HepG2 (cell line): Measurements from ENCODE around the gene MED1. TPM values are rescaled to one million over a fixed set of nuclear protein-coding genes. Genes with fewer than 3 reads are reported as not detected.

ENCODE experiments used
- ARNT ChIP-seq: fragments of 450-650 bp; IDR thresholded peaks from 2 replicates; pipeline ENCODE4 v1.6.1; 2017
- HDAC1 ChIP-seq: sonication (generic); formaldehyde crosslinking; IDR thresholded peaks from 2 replicates; pipeline ENCODE4 v1.5.1; 2020; ENCODE audit warnings: mild to moderate bottlenecking, missing genetic modification reagents
- NBN ChIP-seq: fragments of 450-650 bp; conservative IDR thresholded peaks from 2 replicates; pipeline ENCODE4 v1.6.1; 2017
- TAF1 ChIP-seq: sonication (generic); formaldehyde crosslinking; IDR thresholded peaks from 2 replicates; pipeline ENCODE4 v1.4.0; 2020; ENCODE audit warnings: missing genetic modification reagents
- ZFY ChIP-seq: sonication (generic); formaldehyde crosslinking; IDR thresholded peaks from 2 replicates; pipeline ENCODE4 v1.4.0; 2020; ENCODE audit warnings: missing genetic modification reagents
- ZMYM3 ChIP-seq: sonication (generic); formaldehyde crosslinking; IDR thresholded peaks from 2 replicates; pipeline ENCODE4 v1.5.1; 2020; ENCODE audit warnings: mild to moderate bottlenecking, missing genetic modification reagents
- ZNF230 ChIP-seq: sonication (generic); formaldehyde crosslinking; IDR thresholded peaks from 2 replicates; pipeline ENCODE4 v1.4.0; 2020; ENCODE audit warnings: mild to moderate bottlenecking, missing genetic modification reagents
- ZNF780A ChIP-seq: sonication (generic); formaldehyde crosslinking; IDR thresholded peaks from 2 replicates; pipeline ENCODE4 v1.8.0; 2022; ENCODE audit warnings: mild to moderate bottlenecking, missing genetic modification reagents, moderate library complexity
- ZSCAN25 ChIP-seq: sonication (generic); formaldehyde crosslinking; IDR thresholded peaks from 2 replicates; pipeline ENCODE4 v1.8.0; 2022; ENCODE audit warnings: mild to moderate bottlenecking, missing genetic modification reagents
- polyA plus RNA-seq, 8 experiments: library from polyadenylated mRNA; depleted of rRNA in 3 of 8; stranded (reverse) in 7 of 8; unstranded in 1 of 8; fragments of >200 nt; fragmentation: Illumina TruSeq in 4 of 8; extraction: Trizol in 4 of 8; gene quantifications; 2 replicates each; pipeline versions ENCODE4 v1.2.1 to v1.2.3, GENCODE V29; 2011 to 2016; ENCODE audit warnings: low read depth in 4 of 8, missing spikeins in 1 of 8, mixed read lengths in 1 of 8; ENCODE audit not compliant: insufficient read depth in 1 of 8
- total RNA-seq, 5 experiments: library from RNA; depleted of rRNA; stranded (reverse); fragments of >200 nt; fragmentation: Illumina TruSeq; extraction: Trizol; gene quantifications; 2 replicates each; pipeline ENCODE4 v1.2.3, GENCODE V29; 2016; ENCODE audit warnings: low read depth in 1 of 5
- TF ChIP-seq, protein P1 (sequence below): sonication (generic); formaldehyde crosslinking; IDR thresholded peaks from 2 replicates; pipeline ENCODE4 v1.5.0; 2020; ENCODE audit warnings: mild to moderate bottlenecking, missing genetic modification reagents
- TF ChIP-seq, protein P2 (sequence below): sonication (generic); formaldehyde crosslinking; IDR thresholded peaks from 2 replicates; pipeline ENCODE4 v1.5.1; 2020; ENCODE audit warnings: mild to moderate bottlenecking, missing genetic modification reagents, moderate library complexity
- TF ChIP-seq, protein P3 (sequence below): sonication (generic); formaldehyde crosslinking; IDR thresholded peaks from one replicate; pipeline ENCODE4 v1.5.1; 2020; ENCODE audit warnings: mild to moderate bottlenecking, missing genetic modification reagents; ENCODE audit errors: not compliant biosample characterization
- TF ChIP-seq, protein P4 (sequence below): sonication (generic); formaldehyde crosslinking; IDR thresholded peaks from 2 replicates; pipeline ENCODE4 v1.9.0; 2022; ENCODE audit warnings: missing genetic modification reagents, mild to moderate bottlenecking, borderline replicate concordance
- TF ChIP-seq, protein P5 (sequence below): sonication (generic); formaldehyde crosslinking; IDR thresholded peaks from 2 replicates; pipeline ENCODE4 v1.5.1; 2020; ENCODE audit warnings: missing genetic modification reagents, mild to moderate bottlenecking, borderline replicate concordance

The MED1 gene
- total and polyA plus RNA-seq, 2 of the 13 experiments (the other 11 are each of a cell fraction or from before 2014, with no cell fraction given), result 37.5 to 40.1 TPM

DNA sequence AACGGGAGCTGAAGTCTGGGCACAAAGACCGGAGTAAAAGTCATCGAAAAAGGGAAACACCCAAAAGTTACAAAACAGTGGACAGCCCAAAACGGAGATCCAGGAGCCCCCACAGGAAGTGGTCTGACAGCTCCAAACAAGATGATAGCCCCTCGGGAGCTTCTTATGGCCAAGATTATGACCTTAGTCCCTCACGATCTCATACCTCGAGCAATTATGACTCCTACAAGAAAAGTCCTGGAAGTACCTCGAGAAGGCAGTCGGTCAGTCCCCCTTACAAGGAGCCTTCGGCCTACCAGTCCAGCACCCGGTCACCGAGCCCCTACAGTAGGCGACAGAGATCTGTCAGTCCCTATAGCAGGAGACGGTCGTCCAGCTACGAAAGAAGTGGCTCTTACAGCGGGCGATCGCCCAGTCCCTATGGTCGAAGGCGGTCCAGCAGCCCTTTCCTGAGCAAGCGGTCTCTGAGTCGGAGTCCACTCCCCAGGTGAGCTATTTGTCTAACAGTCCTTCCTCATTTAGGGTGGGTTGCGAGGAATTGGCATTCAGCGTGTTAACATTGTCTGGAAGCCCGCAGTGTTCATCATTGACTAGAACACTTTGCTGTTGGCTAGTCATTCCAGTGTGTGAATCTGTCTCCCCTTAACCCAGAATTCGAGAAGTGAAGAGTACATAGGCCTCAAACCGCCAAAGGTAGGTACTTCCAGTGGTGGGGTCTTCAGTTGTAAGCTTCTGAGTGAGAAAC, 11.7 kb upstream of the MED1 start (continued):
- TF ChIP-seq, protein P1, sequence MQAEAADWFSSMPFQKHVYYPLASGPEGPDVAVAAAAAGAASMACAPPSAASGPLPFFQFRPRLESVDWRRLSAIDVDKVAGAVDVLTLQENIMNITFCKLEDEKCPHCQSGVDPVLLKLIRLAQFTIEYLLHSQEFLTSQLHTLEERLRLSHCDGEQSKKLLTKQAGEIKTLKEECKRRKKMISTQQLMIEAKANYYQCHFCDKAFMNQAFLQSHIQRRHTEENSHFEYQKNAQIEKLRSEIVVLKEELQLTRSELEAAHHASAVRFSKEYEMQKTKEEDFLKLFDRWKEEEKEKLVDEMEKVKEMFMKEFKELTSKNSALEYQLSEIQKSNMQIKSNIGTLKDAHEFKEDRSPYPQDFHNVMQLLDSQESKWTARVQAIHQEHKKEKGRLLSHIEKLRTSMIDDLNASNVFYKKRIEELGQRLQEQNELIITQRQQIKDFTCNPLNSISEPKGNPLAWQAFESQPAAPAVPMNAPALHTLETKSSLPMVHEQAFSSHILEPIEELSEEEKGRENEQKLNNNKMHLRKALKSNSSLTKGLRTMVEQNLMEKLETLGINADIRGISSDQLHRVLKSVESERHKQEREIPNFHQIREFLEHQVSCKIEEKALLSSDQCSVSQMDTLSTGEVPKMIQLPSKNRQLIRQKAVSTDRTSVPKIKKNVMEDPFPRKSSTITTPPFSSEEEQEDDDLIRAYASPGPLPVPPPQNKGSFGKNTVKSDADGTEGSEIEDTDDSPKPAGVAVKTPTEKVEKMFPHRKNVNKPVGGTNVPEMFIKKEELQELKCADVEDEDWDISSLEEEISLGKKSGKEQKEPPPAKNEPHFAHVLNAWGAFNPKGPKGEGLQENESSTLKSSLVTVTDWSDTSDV (CRISPR knock-in tag), result no peak
- TF ChIP-seq HDAC1 (CRISPR knock-in tag) (peak; percentile 10; the same call in 1 of the 2 replicates), ARNT (no peak), TAF1 (0 out of 2 replicates have a peak, but pooled peaks have one; percentile 15), NBN (no peak), ZSCAN25 (CRISPR knock-in tag) (0 out of 2 replicates have a peak, but pooled peaks have one; percentile 29), ZFY (CRISPR knock-in tag) (no peak), ZNF780A (CRISPR knock-in tag) (no peak), ZNF230 (CRISPR knock-in tag) (peak; percentile 59; the same call in 1 of the 2 replicates), ZMYM3 (no peak)
- TF ChIP-seq, protein P2, sequence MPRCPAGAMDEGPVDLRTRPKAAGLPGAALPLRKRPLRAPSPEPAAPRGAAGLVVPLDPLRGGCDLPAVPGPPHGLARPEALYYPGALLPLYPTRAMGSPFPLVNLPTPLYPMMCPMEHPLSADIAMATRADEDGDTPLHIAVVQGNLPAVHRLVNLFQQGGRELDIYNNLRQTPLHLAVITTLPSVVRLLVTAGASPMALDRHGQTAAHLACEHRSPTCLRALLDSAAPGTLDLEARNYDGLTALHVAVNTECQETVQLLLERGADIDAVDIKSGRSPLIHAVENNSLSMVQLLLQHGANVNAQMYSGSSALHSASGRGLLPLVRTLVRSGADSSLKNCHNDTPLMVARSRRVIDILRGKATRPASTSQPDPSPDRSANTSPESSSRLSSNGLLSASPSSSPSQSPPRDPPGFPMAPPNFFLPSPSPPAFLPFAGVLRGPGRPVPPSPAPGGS (CRISPR knock-in tag), result 0 out of 2 replicates have a peak, but pooled peaks have one; percentile 10
- TF ChIP-seq, protein P3, sequence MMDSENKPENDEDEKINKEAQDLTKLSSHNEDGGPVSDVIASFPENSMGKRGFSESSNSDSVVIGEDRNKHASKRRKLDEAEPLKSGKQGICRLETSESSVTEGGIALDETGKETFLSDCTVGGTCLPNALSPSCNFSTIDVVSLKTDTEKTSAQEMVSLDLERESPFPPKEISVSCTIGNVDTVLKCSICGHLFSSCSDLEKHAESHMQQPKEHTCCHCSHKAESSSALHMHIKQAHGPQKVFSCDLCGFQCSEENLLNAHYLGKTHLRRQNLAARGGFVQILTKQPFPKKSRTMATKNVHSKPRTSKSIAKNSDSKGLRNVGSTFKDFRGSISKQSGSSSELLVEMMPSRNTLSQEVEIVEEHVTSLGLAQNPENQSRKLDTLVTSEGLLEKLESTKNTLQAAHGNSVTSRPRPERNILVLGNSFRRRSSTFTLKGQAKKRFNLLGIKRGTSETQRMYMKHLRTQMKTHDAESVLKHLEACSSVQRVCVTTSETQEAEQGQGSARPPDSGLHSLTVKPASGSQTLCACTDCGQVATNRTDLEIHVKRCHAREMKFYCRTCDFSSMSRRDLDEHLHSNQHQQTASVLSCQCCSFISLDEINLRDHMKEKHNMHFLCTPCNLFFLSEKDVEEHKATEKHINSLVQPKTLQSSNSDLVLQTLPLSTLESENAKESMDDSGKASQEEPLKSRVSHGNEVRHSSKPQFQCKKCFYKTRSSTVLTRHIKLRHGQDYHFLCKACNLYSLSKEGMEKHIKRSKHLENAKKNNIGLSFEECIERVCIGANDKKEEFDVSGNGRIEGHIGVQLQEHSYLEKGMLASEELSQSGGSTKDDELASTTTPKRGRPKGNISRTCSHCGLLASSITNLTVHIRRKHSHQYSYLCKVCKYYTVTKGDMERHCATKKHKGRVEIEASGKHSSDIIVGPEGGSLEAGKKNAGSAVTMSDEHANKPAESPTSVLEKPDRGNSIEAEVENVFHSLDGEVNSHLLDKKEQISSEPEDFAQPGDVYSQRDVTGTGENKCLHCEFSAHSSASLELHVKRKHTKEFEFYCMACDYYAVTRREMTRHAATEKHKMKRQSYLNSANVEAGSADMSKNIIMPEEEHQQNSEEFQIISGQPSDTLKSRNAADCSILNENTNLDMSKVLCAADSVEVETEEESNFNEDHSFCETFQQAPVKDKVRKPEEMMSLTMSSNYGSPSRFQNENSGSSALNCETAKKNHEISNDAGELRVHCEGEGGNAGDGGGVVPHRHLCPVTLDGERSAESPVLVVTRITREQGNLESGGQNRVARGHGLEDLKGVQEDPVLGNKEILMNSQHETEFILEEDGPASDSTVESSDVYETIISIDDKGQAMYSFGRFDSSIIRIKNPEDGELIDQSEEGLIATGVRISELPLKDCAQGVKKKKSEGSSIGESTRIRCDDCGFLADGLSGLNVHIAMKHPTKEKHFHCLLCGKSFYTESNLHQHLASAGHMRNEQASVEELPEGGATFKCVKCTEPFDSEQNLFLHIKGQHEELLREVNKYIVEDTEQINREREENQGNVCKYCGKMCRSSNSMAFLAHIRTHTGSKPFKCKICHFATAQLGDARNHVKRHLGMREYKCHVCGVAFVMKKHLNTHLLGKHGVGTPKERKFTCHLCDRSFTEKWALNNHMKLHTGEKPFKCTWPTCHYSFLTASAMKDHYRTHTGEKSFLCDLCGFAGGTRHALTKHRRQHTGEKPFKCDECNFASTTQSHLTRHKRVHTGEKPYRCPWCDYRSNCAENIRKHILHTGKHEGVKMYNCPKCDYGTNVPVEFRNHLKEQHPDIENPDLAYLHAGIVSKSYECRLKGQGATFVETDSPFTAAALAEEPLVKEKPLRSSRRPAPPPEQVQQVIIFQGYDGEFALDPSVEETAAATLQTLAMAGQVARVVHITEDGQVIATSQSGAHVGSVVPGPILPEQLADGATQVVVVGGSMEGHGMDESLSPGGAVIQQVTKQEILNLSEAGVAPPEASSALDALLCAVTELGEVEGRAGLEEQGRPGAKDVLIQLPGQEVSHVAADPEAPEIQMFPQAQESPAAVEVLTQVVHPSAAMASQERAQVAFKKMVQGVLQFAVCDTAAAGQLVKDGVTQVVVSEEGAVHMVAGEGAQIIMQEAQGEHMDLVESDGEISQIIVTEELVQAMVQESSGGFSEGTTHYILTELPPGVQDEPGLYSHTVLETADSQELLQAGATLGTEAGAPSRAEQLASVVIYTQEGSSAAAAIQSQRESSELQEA, result peak; percentile 23
- TF ChIP-seq, protein P4, sequence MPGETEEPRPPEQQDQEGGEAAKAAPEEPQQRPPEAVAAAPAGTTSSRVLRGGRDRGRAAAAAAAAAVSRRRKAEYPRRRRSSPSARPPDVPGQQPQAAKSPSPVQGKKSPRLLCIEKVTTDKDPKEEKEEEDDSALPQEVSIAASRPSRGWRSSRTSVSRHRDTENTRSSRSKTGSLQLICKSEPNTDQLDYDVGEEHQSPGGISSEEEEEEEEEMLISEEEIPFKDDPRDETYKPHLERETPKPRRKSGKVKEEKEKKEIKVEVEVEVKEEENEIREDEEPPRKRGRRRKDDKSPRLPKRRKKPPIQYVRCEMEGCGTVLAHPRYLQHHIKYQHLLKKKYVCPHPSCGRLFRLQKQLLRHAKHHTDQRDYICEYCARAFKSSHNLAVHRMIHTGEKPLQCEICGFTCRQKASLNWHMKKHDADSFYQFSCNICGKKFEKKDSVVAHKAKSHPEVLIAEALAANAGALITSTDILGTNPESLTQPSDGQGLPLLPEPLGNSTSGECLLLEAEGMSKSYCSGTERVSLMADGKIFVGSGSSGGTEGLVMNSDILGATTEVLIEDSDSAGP (CRISPR knock-in tag), result 0 out of 2 replicates have a peak, but pooled peaks have one; percentile 24
- TF ChIP-seq, protein P5, sequence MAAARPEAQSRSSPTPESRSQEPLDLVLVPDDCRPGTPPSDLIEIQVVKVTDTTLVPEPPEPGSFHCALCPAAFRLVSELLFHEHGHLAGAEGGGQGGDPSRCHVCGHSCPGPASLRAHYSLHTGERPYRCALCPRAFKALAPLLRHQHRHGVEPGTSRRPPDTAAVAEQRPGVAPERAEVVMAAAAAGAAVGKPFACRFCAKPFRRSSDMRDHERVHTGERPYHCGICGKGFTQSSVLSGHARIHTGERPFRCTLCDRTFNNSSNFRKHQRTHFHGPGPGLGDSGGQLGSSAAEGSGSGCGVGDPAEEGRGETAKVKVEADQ, result peak; percentile 85; the same call in 1 of the 2 replicates
